ENCODE results near the gene POFUT2. TPM values are rescaled to one million over a fixed set of nuclear protein-coding genes. Genes with fewer than 3 reads are reported as not detected.

The POFUT2 gene
- total and polyA plus RNA-seq, 12 donors, result 13.1 to 68.9 (median 32.9) TPM

DNA sequence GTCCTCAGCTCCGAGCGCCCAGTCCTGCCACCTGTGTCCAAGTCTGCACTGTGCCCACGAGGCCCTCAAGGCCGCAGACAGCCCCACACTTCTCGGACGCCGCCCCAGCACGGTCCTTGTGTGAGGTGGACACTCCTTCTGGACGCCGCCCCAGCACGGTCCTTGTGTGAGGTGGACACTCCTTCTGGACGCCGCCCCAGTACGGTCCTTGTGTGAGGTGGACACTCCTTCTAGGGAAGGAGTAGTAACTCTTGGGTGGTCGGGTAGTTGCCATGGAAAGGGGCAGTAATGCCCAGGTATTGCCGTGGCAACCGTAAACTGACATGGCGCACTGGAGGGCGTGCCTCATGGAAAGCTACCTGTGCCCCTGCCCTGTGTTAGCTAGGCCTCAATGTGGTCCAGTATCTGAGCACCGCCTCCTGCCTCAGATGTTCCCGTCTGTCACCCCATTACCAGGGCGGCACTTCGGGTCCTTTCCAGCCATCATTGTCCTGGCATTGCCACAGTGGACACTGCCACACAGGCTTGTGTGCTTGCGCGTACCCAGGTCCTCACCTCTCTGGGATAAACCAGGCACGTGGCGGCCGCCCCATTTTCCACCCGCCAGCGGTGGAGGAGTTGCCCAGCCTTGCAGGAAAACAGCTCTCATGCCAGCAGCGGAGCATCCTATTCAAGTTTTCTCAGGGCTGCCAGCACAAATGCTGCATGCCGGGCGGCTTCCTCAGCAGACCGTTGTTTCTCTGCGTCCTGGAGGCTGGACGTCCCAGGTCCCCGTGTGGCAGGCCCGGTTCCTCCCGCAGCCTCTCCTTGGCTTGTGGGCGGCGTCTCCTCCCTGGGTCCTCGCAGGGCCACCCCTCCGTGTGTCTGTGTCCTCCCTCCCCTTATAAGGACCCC, 40.8 kb upstream of the POFUT2 start:
- TF ChIP-seq, protein P1, sequence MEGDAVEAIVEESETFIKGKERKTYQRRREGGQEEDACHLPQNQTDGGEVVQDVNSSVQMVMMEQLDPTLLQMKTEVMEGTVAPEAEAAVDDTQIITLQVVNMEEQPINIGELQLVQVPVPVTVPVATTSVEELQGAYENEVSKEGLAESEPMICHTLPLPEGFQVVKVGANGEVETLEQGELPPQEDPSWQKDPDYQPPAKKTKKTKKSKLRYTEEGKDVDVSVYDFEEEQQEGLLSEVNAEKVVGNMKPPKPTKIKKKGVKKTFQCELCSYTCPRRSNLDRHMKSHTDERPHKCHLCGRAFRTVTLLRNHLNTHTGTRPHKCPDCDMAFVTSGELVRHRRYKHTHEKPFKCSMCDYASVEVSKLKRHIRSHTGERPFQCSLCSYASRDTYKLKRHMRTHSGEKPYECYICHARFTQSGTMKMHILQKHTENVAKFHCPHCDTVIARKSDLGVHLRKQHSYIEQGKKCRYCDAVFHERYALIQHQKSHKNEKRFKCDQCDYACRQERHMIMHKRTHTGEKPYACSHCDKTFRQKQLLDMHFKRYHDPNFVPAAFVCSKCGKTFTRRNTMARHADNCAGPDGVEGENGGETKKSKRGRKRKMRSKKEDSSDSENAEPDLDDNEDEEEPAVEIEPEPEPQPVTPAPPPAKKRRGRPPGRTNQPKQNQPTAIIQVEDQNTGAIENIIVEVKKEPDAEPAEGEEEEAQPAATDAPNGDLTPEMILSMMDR (IDR thresholded peaks at IDR 0.05), result no peak
- TF ChIP-seq POLR2A (IDR thresholded peaks at IDR 0.05), result no peak
- H3K4me3 ChIP-seq, result no peak overlapping the region
- H3K36me3 ChIP-seq (replicated peaks in 1 of 2), result no peaks in the 10 kb centered on the region
- intact Hi-C loops (cut with DNase I), result no loop called here
- H3K27ac ChIP-seq, result no peak overlapping the region
- H3K4me1 ChIP-seq (replicated peaks in 1 of 2), result no peaks in the 10 kb centered on the region
- no peaks in the 10 kb centered on the region for H3K9me3 ChIP-seq (replicated peaks in 1 of 3)
- no peaks in the 10 kb centered on the region for H3K27me3 ChIP-seq
- 87 to 94% (median 94%) methylated on average over 29 to 43 of the region's 43 CpGs for WGBS, 4 donors
- peak in 1 of 7 donors; percentile 4 for DNase-seq

DNA sequence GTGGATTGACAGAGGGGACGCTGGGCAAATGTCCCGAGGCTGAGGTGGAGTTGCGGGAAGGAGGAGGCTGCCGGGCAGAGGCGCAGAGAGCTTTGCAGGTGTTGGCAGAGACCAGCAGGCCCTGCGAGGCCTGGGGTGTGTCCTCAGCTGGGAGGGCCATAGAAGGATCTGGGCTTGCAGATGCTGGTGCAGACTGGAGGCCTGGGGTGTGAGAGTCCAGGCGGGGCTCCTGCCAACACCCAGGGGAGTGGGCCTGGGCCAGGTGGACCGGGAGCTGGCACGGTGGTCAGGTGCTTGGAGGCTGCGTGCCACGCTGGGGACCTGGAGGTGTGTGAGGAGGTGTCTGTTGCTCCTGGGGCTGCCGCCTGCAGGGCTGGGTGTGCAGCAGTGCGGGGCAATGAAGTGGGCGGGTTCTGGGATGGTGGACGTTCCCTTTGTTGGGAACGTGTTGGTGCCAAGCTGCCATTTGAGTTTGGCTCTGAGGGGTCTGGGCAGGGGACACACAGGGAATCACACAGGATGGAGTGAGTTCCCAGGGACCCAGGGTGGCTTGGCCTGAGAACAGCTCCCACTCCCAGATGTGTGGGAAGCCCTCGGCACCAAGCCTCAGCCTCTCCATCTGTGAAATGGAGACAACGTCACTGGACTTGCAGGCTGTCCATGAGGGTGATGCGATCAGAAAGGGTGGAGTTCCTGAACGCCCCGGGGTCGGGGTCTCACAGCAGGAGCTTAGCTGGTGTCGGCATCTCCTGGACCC, 39.9 kb upstream of the POFUT2 start:
- Histone ChIP-seq H3K27me3 (no peaks in the 10 kb centered on the region), H3K27ac (no peak overlapping the region), H3K36me3 (replicated peaks in 1 of 2) (no peaks in the 10 kb centered on the region), H3K4me1 (replicated peaks in 1 of 2) (no peaks in the 10 kb centered on the region), H3K9me3 (replicated peaks in 1 of 3) (no peaks in the 10 kb centered on the region), H3K4me3 (no peak overlapping the region)
- no peak for TF ChIP-seq POLR2A (IDR thresholded peaks at IDR 0.05)
- TF ChIP-seq, protein P1 (IDR thresholded peaks at IDR 0.05), result no peak
- 76 to 94% (median 91%) methylated on average over 11 to 23 of the region's 23 CpGs for WGBS, 4 donors
- DNase-seq, result peak in 1 of 7 donors; percentile 8
- intact Hi-C loops (cut with DNase I), result no loop called here

DNA sequence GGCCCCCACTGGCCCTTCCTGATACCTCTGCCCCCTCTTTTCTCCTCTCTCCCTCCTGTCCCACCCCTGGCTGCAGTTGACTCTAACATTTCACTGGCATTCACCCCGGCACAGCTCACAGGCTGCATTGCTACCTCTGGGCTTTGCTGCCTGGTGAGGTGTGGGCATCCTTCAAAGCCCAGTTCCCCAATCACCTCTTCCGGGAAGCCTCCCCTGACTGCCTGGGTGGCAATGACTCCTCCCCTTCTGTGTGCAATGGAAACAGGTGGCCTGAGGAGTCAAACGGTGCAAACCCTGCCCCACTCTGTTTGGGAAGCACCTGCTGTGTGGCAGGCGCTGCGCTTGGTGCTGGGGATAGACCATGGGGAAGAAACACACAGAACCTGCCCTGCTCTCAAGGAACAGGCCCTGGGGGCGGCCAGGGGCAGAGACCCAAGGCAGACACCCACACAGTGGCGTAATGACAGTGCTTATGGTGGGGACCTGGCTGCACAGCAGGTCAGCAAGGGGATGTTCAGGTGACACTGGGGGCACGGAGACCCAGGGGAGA, 39.3 kb upstream of the POFUT2 start:
- H3K9me3 ChIP-seq (replicated peaks in 1 of 3), result no peaks in the 10 kb centered on the region
- no peaks in the 10 kb centered on the region for H3K27me3 ChIP-seq
- WGBS, 4 donors, result 84 to 86% (median 86%) methylated on average over 4 to 8 of the region's 8 CpGs
- no peak overlapping the region for H3K4me3 ChIP-seq
- H3K4me1 ChIP-seq (replicated peaks in 1 of 2), result no peaks in the 10 kb centered on the region
- no peak overlapping the region for H3K27ac ChIP-seq
- intact Hi-C loops (cut with DNase I), result no loop called here
- DNase-seq, result peak in 2 of 7 donors; percentile 4 to 6
- H3K36me3 ChIP-seq (replicated peaks in 1 of 2), result no peaks in the 10 kb centered on the region
- TF ChIP-seq, protein P1 (IDR thresholded peaks at IDR 0.05), result no peak
- no peak for TF ChIP-seq POLR2A (IDR thresholded peaks at IDR 0.05)

Data from adrenal gland (tissue), 12 donors.